ENCODE data around the gene AK2.
"Not testable (repeated sequence)": the region's sequence is repeated elsewhere in the genome, so short reads cannot be mapped to it uniquely, and the experiment has no call there.

AK2 gene

GRCh38 chr1:33047290-33047689 is 10.6 kb upstream of the AK2 start:
- Histone ChIP-seq H3K27me3 (replicated peaks; ENCODE audit: insufficient read depth, low read length) (no peaks in the 10 kb centered on the region), H3F3A (ENCODE audit: insufficient read depth, low read length) (no peaks in the 10 kb centered on the region), H3K36me3 (replicated peaks; ENCODE audit: insufficient read depth, low read length) (no peaks in the 10 kb centered on the region), H3K9me3 (replicated peaks; ENCODE audit: insufficient read depth, low read length) (no peaks in the 10 kb centered on the region), H2AFZ (ENCODE audit: low read length) (no peak overlapping the region), H3K4me1 (ENCODE audit: low read length) (peaks cover 8% of the 10 kb centered on the region), H3K4me2 (ENCODE audit: low read depth, low read length) (no peak overlapping the region), H3K9me2 (replicated peaks; ENCODE audit: insufficient read depth, low read length) (no peaks in the 10 kb centered on the region), H4K20me1 (ENCODE audit: insufficient read depth, low read length) (no peaks in the 10 kb centered on the region), H3K9ac (ENCODE audit: low read length) (no peak overlapping the region), H3K27ac (ENCODE audit: low read length) (no peak overlapping the region), H3K4me3 (ENCODE audit: low read length) (no peak overlapping the region), H3K79me2 (ENCODE audit: low read length) (no peaks in the 10 kb centered on the region)
- TF ChIP-seq EZH2 (optimal IDR thresholded peaks at IDR 0.05; ENCODE audit: low read depth, low read length) (no peak), CTCF (IDR thresholded peaks at IDR 0.05; ENCODE audit: low read length) (no peak), EZH2phosphoT487 (IDR thresholded peaks at IDR 0.05; ENCODE audit: low read length) (no peak)
- DNase-seq, result no peak

GRCh38 chr1:33046234-33046633 is 9.6 kb upstream of the AK2 start:
- H3K27me3 ChIP-seq (replicated peaks; ENCODE audit: insufficient read depth, low read length); H2AFZ ChIP-seq (ENCODE audit: low read length); H3K9me3 ChIP-seq (replicated peaks; ENCODE audit: insufficient read depth, low read length); H3K4me1 ChIP-seq (ENCODE audit: low read length); H3F3A ChIP-seq (ENCODE audit: insufficient read depth, low read length); H3K36me3 ChIP-seq (replicated peaks; ENCODE audit: insufficient read depth, low read length); H3K4me2 ChIP-seq (ENCODE audit: low read depth, low read length); H3K9ac ChIP-seq (ENCODE audit: low read length); H3K27ac ChIP-seq (ENCODE audit: low read length); H3K79me2 ChIP-seq (ENCODE audit: low read length); H4K20me1 ChIP-seq (ENCODE audit: insufficient read depth, low read length); H3K9me2 ChIP-seq (replicated peaks; ENCODE audit: insufficient read depth, low read length); H3K4me3 ChIP-seq (ENCODE audit: low read length); DNase-seq: not testable (repeated sequence)

GRCh38 chr1:33045814-33046213 is 9.1 kb upstream of the AK2 start:
- DNase-seq, result no peak
- no peaks in the 10 kb centered on the region for H3F3A ChIP-seq (ENCODE audit: insufficient read depth, low read length)
- H3K27me3 ChIP-seq (replicated peaks; ENCODE audit: insufficient read depth, low read length), result no peaks in the 10 kb centered on the region
- no peak overlapping the region for H2AFZ ChIP-seq (ENCODE audit: low read length)
- H3K4me1 ChIP-seq (ENCODE audit: low read length), result peaks cover 8% of the 10 kb centered on the region
- no peaks in the 10 kb centered on the region for H3K36me3 ChIP-seq (replicated peaks; ENCODE audit: insufficient read depth, low read length)
- no peak overlapping the region for H3K4me3 ChIP-seq (ENCODE audit: low read length)
- H3K9me3 ChIP-seq (replicated peaks; ENCODE audit: insufficient read depth, low read length), result no peaks in the 10 kb centered on the region
- no peak overlapping the region for H3K27ac ChIP-seq (ENCODE audit: low read length)
- no peak overlapping the region for H3K4me2 ChIP-seq (ENCODE audit: low read depth, low read length)
- no peaks in the 10 kb centered on the region for H3K9me2 ChIP-seq (replicated peaks; ENCODE audit: insufficient read depth, low read length)
- no peaks in the 10 kb centered on the region for H4K20me1 ChIP-seq (ENCODE audit: insufficient read depth, low read length)
- TF ChIP-seq CTCF (IDR thresholded peaks at IDR 0.05; ENCODE audit: low read length), result no peak
- no peak for TF ChIP-seq EZH2 (optimal IDR thresholded peaks at IDR 0.05; ENCODE audit: low read depth, low read length)
- TF ChIP-seq EZH2phosphoT487 (IDR thresholded peaks at IDR 0.05; ENCODE audit: low read length), result no peak
- no peaks in the 10 kb centered on the region for H3K79me2 ChIP-seq (ENCODE audit: low read length)
- H3K9ac ChIP-seq (ENCODE audit: low read length), result no peak overlapping the region

GRCh38 chr1:33045246-33045645 is 8.6 kb upstream of the AK2 start:
- no peaks in the 10 kb centered on the region for H3K27me3 ChIP-seq (replicated peaks; ENCODE audit: insufficient read depth, low read length)
- H3K9me2 ChIP-seq (replicated peaks; ENCODE audit: insufficient read depth, low read length), result no peaks in the 10 kb centered on the region
- peak; percentile 18 for DNase-seq
- peaks cover 2% of the 10 kb centered on the region for H3K4me1 ChIP-seq (ENCODE audit: low read length)
- no peak overlapping the region for H3K27ac ChIP-seq (ENCODE audit: low read length)
- H3K36me3 ChIP-seq (replicated peaks; ENCODE audit: insufficient read depth, low read length), result no peaks in the 10 kb centered on the region
- H3K9ac ChIP-seq (ENCODE audit: low read length), result no peak overlapping the region
- no peaks in the 10 kb centered on the region for H3K9me3 ChIP-seq (replicated peaks; ENCODE audit: insufficient read depth, low read length)
- H3K4me2 ChIP-seq (ENCODE audit: low read depth, low read length), result no peak overlapping the region
- H3K79me2 ChIP-seq (ENCODE audit: low read length), result no peaks in the 10 kb centered on the region
- TF ChIP-seq EZH2 (optimal IDR thresholded peaks at IDR 0.05; ENCODE audit: low read depth, low read length) (no peak), CTCF (IDR thresholded peaks at IDR 0.05; ENCODE audit: low read length) (no peak), EZH2phosphoT487 (IDR thresholded peaks at IDR 0.05; ENCODE audit: low read length) (no peak)
- no peaks in the 10 kb centered on the region for H3F3A ChIP-seq (ENCODE audit: insufficient read depth, low read length)
- H4K20me1 ChIP-seq (ENCODE audit: insufficient read depth, low read length), result no peaks in the 10 kb centered on the region
- no peak overlapping the region for H3K4me3 ChIP-seq (ENCODE audit: low read length)
- no peak overlapping the region for H2AFZ ChIP-seq (ENCODE audit: low read length)

Data from MM.1S (cell line).